CD14-positive monocyte (primary cell): ENCODE data around the gene B4GALT2. TPM values are rescaled to one million over a fixed set of nuclear protein-coding genes. Genes with fewer than 3 reads are reported as not detected.

Source experiments
- DNase-seq, 3 donors: peaks; one replicate each; pipeline ENCODE4 v3.0.0-alpha.2; 2011 to 2022
- H2AFZ ChIP-seq: 2 replicates; pipeline ENCODE4 v1.6.0; 2012; ENCODE audit warnings: mild to moderate bottlenecking, low read depth, low read length, inconsistent platforms; ENCODE audit not compliant: insufficient read depth, poor library complexity, severe bottlenecking
- H3K27ac ChIP-seq, 2 donors: 1 replicate in 1 of 2; 2 replicates in 1 of 2; pipeline ENCODE4 v1.5.1; 2012 to 2013; ENCODE audit warnings: low read length in 2 of 2, control low read depth in 1 of 2, inconsistent platforms in 1 of 2, low read depth in 1 of 2, mild to moderate bottlenecking in 1 of 2
- H3K27me3 ChIP-seq, 2 donors: one replicate each; pipeline versions ENCODE4 v1.6.0 to v1.6.1; 2011 to 2013; ENCODE audit warnings: low read length in 2 of 2; ENCODE audit not compliant: control insufficient read depth in 2 of 2, insufficient read depth in 2 of 2
- H3K36me3 ChIP-seq, 2 donors: replicated peaks in 1 of 2; 1 replicate in 1 of 2; 2 replicates in 1 of 2; pipeline versions ENCODE4 v1.5.1 to v1.6.1; 2012 to 2013; ENCODE audit warnings: low read length in 2 of 2, control low read depth in 1 of 2, inconsistent platforms in 1 of 2, mild to moderate bottlenecking in 1 of 2; ENCODE audit not compliant: insufficient read depth in 2 of 2, control insufficient read depth in 1 of 2
- H3K4me1 ChIP-seq, 2 donors: 1 replicate in 1 of 2; 2 replicates in 1 of 2; pipeline versions ENCODE4 v1.5.1 to v1.6.1; 2012 to 2013; ENCODE audit warnings: low read length in 2 of 2, control low read depth in 1 of 2, inconsistent platforms in 1 of 2, mild to moderate bottlenecking in 1 of 2, moderate library complexity in 1 of 2; ENCODE audit not compliant: insufficient read depth in 2 of 2, control insufficient read depth in 1 of 2
- H3K4me2 ChIP-seq: replicated peaks from 2 replicates; pipeline ENCODE3; 2012; ENCODE audit warnings: low read length, moderate library complexity, mild to moderate bottlenecking; ENCODE audit not compliant: poor library complexity, severe bottlenecking; ENCODE audit errors: extremely low read depth
- H3K4me3 ChIP-seq, 3 experiments: fragments of 200-600 bp in 1 of 3; sonication (generic) in 1 of 3; replicated peaks in 1 of 3; 1 replicate in 2 of 3; 2 replicates in 1 of 3; pipeline ENCODE4 v1.5.1; 2011 to 2013; ENCODE audit warnings: low read length in 3 of 3, mild to moderate bottlenecking in 3 of 3, control low read depth in 2 of 3, low read depth in 2 of 3, inconsistent platforms in 1 of 3, moderate library complexity in 1 of 3
- H3K79me2 ChIP-seq: 2 replicates; pipeline ENCODE4 v1.6.0; 2012; ENCODE audit warnings: mild to moderate bottlenecking, control low read depth, inconsistent platforms, low read length, moderate library complexity; ENCODE audit not compliant: insufficient read depth
- H3K9ac ChIP-seq: 2 replicates; pipeline ENCODE4 v1.6.0; 2017; ENCODE audit warnings: low read length, mild to moderate bottlenecking; ENCODE audit not compliant: insufficient read depth, poor library complexity, severe bottlenecking
- H3K9me3 ChIP-seq, 2 donors: replicated peaks in 1 of 2; 1 replicate in 1 of 2; 2 replicates in 1 of 2; pipeline versions ENCODE4 v1.5.1 to v1.6.1; 2012 to 2013; ENCODE audit warnings: low read length in 2 of 2, control low read depth in 1 of 2; ENCODE audit not compliant: control insufficient read depth in 1 of 2, insufficient read depth in 1 of 2
- H4K20me1 ChIP-seq: 2 replicates; pipeline ENCODE4 v1.6.0; 2012; ENCODE audit warnings: mild to moderate bottlenecking, low read length, control low read depth, moderate library complexity; ENCODE audit not compliant: insufficient read depth
- H3K27ac Mint-ChIP-seq, 7 donors: one replicate each; pipeline ENCODE4 v1.8.0; 2020; ENCODE audit warnings: mild to moderate bottlenecking in 7 of 7, mixed read lengths in 7 of 7, moderate library complexity in 6 of 7, inconsistent platforms in 2 of 7
- H3K27me3 Mint-ChIP-seq, 3 donors: one replicate each; pipeline ENCODE4 v1.8.0; 2021 to 2022; ENCODE audit warnings: low read depth in 3 of 3, mild to moderate bottlenecking in 3 of 3, mixed read lengths in 3 of 3, moderate library complexity in 3 of 3, inconsistent platforms in 1 of 3
- H3K36me3 Mint-ChIP-seq, 2 donors: one replicate each; pipeline ENCODE4 v1.8.0; 2020; ENCODE audit warnings: mixed read lengths in 2 of 2, inconsistent platforms in 1 of 2, mild to moderate bottlenecking in 1 of 2
- H3K4me1 Mint-ChIP-seq: one replicate; pipeline ENCODE4 v1.8.0; 2020; ENCODE audit warnings: mild to moderate bottlenecking, mixed read lengths
- H3K4me3 Mint-ChIP-seq, 2 donors: one replicate each; pipeline ENCODE4 v1.8.0; 2020; ENCODE audit warnings: mild to moderate bottlenecking in 2 of 2, mixed read lengths in 2 of 2, moderate library complexity in 1 of 2
- H3K9me3 Mint-ChIP-seq, 7 donors: one replicate each; pipeline ENCODE4 v1.8.0; 2020 to 2022; ENCODE audit warnings: mixed read lengths in 7 of 7, mild to moderate bottlenecking in 6 of 7, moderate library complexity in 6 of 7, inconsistent platforms in 2 of 7
- WGBS: methylation state at CpG from one replicate; pipeline ENCODE4 v1.1.5; 2013; ENCODE audit warnings: missing lambda C conversion rate; ENCODE audit not compliant: insufficient coverage; 5-methylcytosine and 5-hydroxymethylcytosine counted together
- intact Hi-C, 2 donors: fragments of 100-400 bp; cut with micrococcal nuclease; formaldehyde crosslinking; loops; one replicate each; pipeline versions ENCODE4 v1.15.0 to v1.15.1; 2023
- polyA plus RNA-seq, 3 donors: library from polyadenylated mRNA; depleted of rRNA in 1 of 3; unstranded in 2 of 3; stranded (reverse) in 1 of 3; fragments of 300-500 nt in 2 of 3; fragments of >200 nt in 1 of 3; fragmentation: Illumina TruSeq in 2 of 3; gene quantifications; 1 replicate in 2 of 3; 2 replicates in 1 of 3; pipeline ENCODE4 v1.2.3, GENCODE V29; 2012 to 2021
- TF ChIP-seq, protein P1 (sequence below): fragments of 200-600 bp; IDR thresholded peaks from one replicate; pipeline ENCODE4 v1.8.0; 2022; ENCODE audit warnings: antibody characterized with exemption, mild to moderate bottlenecking

B4GALT2 gene
- polyA plus RNA-seq, 3 donors, result 0.30 to 0.35 TPM; not detected in 1

DNA sequence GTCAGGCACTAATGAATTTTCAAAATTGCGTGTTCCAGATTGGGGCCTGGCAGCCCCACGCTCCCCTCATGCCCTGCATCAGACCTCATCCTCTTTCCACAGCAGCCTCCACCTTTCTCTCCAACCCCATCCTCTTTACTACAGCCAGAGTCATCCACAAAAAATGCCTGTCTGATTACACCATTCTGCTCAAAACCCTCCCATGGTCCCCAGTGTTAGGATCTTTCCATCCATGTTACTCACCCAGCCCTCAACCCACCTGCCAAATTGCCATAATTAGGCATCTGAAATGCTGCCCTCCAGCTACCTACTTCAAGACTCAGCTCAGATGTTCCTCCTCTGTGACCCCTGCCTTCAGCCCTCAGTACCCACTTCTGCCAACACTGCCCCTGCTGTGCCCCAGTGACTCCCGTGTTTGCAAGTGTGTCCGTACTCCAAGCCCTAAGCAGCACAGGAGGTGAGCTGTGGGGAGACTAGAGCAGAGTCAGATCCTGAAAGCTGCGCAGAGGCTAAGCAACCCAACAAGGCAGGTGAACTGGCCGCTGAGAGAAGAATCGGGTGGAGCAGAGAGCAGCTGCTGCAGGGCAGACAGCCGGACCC, 46.1 kb upstream of the B4GALT2 start:
- Histone ChIP-seq H3K27me3 (peaks cover 0 to 7% of the 10 kb centered on the region in 2 donors), H2AFZ (peak overlapping the region; percentile 88), H3K4me1 (peaks cover 35 to 39% of the 10 kb centered on the region in 2 donors), H3K4me2 (peak overlapping the region; percentile 93), H3K79me2 (peaks cover 13% of the 10 kb centered on the region), H3K9ac (peak overlapping the region; percentile 60), H3K9me3 (peaks cover 0 to 3% of the 10 kb centered on the region in 2 donors), H3K36me3 (no peaks in the 10 kb centered on the region), H3K27ac (no peak overlapping the region), H4K20me1 (no peaks in the 10 kb centered on the region), H3K4me3 (peak overlapping the region; percentile 6 to 73 (median 32))
- Mint-ChIP-seq H3K9me3 (peaks cover 0 to 6% (median 3%) of the 10 kb centered on the region in 7 donors), H3K4me1 (peaks cover 42% of the 10 kb centered on the region), H3K4me3 (peak overlapping the region; percentile 64 to 84), H3K27me3 (peaks cover 5 to 25% (median 11%) of the 10 kb centered on the region in 3 donors), H3K36me3 (peaks cover 7 to 9% of the 10 kb centered on the region in 2 donors), H3K27ac (peak overlapping the region in 2 of 7 donors; percentile 2 to 63)
- TF ChIP-seq, protein P1, sequence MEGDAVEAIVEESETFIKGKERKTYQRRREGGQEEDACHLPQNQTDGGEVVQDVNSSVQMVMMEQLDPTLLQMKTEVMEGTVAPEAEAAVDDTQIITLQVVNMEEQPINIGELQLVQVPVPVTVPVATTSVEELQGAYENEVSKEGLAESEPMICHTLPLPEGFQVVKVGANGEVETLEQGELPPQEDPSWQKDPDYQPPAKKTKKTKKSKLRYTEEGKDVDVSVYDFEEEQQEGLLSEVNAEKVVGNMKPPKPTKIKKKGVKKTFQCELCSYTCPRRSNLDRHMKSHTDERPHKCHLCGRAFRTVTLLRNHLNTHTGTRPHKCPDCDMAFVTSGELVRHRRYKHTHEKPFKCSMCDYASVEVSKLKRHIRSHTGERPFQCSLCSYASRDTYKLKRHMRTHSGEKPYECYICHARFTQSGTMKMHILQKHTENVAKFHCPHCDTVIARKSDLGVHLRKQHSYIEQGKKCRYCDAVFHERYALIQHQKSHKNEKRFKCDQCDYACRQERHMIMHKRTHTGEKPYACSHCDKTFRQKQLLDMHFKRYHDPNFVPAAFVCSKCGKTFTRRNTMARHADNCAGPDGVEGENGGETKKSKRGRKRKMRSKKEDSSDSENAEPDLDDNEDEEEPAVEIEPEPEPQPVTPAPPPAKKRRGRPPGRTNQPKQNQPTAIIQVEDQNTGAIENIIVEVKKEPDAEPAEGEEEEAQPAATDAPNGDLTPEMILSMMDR, result no peak
- WGBS, result 28% methylated on average over 7 of the region's 8 CpGs
- intact Hi-C loops, result loop anchor here in 1 of 2 donors (10.0 kb wide), 1 partner anchor 398 kb away; the partner anchor contains the start of gene PTPRF
- no peak for DNase-seq

DNA sequence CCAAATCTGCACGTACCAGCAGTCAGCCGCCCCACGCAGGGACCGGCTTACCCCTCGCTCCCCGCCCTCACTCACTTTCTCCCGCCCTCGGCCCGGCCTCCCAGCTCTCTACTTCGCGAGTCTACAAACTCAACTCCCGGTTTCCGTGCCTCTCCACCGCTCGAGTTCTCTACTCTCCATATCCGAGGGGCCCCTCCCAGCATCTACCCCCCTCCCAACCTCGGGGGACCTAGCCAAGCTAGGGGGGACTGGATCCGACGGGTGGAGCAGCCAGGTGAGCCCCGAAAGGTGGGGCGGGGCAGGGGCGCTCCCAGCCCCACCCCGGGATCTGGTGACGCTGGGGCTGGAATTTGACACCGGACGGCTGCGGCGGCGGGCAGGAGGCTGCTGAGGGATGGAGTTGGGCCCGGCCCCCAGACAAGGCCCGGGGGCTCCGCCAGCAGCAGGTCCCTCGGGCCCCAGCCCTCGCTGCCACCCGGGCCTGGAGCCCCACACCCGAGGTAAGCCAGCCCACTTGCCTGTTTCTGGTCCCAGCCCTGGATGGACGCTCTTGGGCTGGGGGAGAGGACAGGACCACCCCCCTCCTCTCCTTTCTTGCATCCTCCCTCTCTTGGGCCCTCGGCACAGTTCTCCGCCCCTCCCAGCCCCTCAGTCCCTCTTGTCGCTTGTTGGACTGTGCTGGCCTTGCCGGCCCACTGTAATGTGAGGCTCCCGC, 45.5 kb upstream of the B4GALT2 start, which contains the start of gene ARTN:
Gene ARTN, plus strand, starts transcription at position 416 of the 715 bp plus-strand sequence. CDS start 1,856 bp downstream, outside the sequence.
- Mint-ChIP-seq H3K4me3 (peak within 1 kb of the TSS; percentile 64 to 84), H3K9me3 (peaks cover 0 to 6% (median 3%) of the 10 kb centered on the region in 7 donors), H3K27ac (peak within 1 kb of the TSS in 3 of 7 donors; percentile 2 to 63 (median 13)), H3K4me1 (peaks cover 42% of the 10 kb centered on the region), H3K27me3 (peaks cover 5 to 25% (median 11%) of the 10 kb centered on the region in 3 donors), H3K36me3 (peaks cover 7 to 12% of the 10 kb centered on the region in 2 donors)
- intact Hi-C loops, result loop anchor here (1.0 to 10.0 kb wide), 3 partner anchors 170 to 399 kb away; partner anchors contain the start of gene PTPRF (in 1 of the 2)
- H3K4me1 ChIP-seq, result peaks cover 35 to 39% of the 10 kb centered on the region in 2 donors
- peak within 1 kb of the TSS in 1 of 2 donors; percentile 5 for H3K27ac ChIP-seq
- 5% methylated on average over 40 of the region's 42 CpGs for WGBS
- peaks cover 0 to 7% of the 10 kb centered on the region in 2 donors for H3K27me3 ChIP-seq
- peak within 1 kb of the TSS; percentile 6 to 73 (median 32) for H3K4me3 ChIP-seq
- peaks cover 13% of the 10 kb centered on the region for H3K79me2 ChIP-seq
- peak within 1 kb of the TSS; percentile 60 for H3K9ac ChIP-seq
- H3K36me3 ChIP-seq, result no peaks in the 10 kb centered on the region
- peak in 1 of 3 donors; percentile 9 for DNase-seq
- H4K20me1 ChIP-seq, result no peaks in the 10 kb centered on the region
- peak within 1 kb of the TSS; percentile 93 for H3K4me2 ChIP-seq
- peaks cover 0 to 3% of the 10 kb centered on the region in 2 donors for H3K9me3 ChIP-seq
- TF ChIP-seq, protein P1, result no peak
- peak within 1 kb of the TSS; percentile 88 for H2AFZ ChIP-seq
